Myocyte (in vitro differentiated cells): Measurements from ENCODE around the gene ZDHHC19. TPM values are rescaled to one million over a fixed set of nuclear protein-coding genes. Genes with fewer than 3 reads are reported as not detected.
"Not testable (repeated sequence)": the region's sequence is repeated elsewhere in the genome, so short reads cannot be mapped to it uniquely, and the experiment has no call there.

ENCODE experiments used
- DNase-seq: peaks from one replicate; pipeline ENCODE4 v3.0.0-alpha.2; 2012; ENCODE audit warnings: low read depth
- polyA plus RNA-seq: library from polyadenylated mRNA; unstranded; fragments of >200 nt; gene quantifications from one replicate; pipeline ENCODE4 v1.2.1, GENCODE V29; 2012; ENCODE audit warnings: missing spikeins
- total RNA-seq: library from RNA; depleted of rRNA; stranded (reverse); fragments of >200 nt; gene quantifications from 2 replicates; pipeline ENCODE4 v1.2.3, GENCODE V29; 2014

The ZDHHC19 gene, protein sequence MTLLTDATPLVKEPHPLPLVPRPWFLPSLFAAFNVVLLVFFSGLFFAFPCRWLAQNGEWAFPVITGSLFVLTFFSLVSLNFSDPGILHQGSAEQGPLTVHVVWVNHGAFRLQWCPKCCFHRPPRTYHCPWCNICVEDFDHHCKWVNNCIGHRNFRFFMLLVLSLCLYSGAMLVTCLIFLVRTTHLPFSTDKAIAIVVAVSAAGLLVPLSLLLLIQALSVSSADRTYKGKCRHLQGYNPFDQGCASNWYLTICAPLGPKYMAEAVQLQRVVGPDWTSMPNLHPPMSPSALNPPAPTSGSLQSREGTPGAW
- not detected in 2 replicates for total RNA-seq
- polyA plus RNA-seq = not detected

DNA sequence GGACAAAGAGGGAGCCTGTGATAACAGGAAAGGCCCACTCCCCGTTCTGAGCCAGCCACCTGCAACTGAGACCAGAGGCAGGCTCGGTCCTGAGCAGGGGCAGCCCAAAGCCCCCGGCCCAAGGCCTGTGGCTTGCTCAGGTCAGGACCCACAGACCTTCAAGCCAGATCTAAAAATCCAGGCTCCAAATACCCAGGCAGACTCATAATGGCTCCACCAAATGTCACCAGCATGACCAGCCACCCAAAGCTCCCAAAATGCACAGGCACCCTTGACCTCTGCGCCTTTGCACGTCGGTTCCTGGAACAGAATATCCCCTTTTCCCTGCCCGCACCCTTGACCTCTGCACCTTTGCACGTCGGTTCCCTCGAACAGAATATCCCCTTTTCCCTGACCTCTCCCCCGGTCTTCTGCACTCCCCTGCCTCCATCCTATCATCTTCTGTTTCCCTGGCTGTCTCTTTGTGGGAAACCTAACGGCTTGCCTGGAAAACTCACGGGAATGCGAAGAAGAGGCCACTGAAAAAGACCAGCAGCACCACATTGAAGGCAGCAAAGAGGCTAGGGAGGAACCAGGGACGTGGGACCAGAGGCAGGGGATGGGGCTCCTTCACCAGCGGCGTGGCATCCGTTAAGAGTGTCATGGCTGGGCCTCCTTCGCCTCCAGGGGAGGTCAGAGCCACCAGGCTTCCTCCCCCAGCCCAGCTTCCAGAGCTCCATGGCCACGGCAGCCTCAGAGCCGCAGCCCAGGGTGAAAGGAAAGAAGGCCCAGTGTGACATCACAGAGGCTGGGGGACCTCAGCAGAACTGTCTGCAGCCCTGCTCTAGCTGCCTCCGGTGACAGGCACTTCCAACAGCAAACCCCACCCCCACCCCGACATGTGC lies at the start of gene ZDHHC19:
Gene ZDHHC19 (minus strand): TSS at position 728 of the 884 bp plus-strand sequence. CDS start 85 bp downstream, at position 643.
- no peak for DNase-seq

GRCh38 chr3:196260784-196261183 lies 49.6 kb upstream of the ZDHHC19 start:
- no peak for DNase-seq

- DNase-seq = no peak
Measured at GRCh38 chr3:196255776-196256175, 44.6 kb upstream of the ZDHHC19 start.

DNA sequence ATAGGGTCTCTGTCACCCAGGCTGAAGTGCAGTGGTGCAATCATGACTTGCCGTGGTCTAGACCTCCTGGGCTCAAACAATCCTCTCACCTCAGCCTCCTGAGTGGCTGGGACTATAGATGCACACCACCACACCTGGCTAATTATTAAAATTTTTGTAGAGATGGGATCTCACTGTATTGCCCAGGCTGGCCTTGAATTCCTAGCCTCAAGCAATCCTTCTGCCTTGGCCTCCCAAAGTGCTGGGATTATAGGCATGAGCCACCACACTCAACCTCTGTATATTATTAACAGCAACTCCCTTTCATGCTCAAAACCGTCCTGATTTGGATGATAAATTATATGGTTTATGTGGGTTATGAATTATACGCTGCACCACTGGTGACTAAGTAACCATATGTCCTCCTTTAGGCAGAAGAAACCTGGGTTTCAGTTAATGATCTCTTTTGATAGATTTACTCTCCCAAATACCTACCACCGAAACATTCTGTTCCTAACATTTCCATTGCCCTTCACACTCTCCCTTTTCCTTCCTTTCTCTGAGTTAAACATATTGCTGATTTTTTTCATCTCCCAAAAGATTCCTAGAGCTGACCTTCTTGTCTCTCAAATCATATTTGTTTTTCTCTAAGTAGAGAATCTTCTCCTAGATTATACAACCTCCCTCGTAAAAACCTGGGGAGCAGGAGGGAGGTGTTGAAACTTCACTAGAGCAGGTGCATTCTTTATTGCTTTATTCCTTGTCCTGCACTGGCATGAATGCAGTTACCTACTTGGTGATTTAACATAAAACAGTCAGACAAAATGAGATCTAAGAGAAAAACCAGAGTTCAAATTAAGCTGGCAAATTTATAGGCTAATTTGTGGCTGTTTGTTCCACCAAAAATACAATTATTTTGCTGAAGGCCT lies 43.4 kb upstream of the ZDHHC19 start:
- no peak for DNase-seq

- DNase-seq = no peak
Measured at GRCh38 chr3:196251918-196252317, 40.7 kb upstream of the ZDHHC19 start.

- DNase-seq = peak; percentile 39
Measured at GRCh38 chr3:196246612-196247308, 35.6 kb upstream of the ZDHHC19 start.

GRCh38 chr3:196244166-196244565 lies 33.0 kb upstream of the ZDHHC19 start:
- DNase-seq = not testable (repeated sequence)

GRCh38 chr3:196241704-196242103 lies 30.5 kb upstream of the ZDHHC19 start:
- no peak for DNase-seq

GRCh38 chr3:196240424-196240823 lies 29.2 kb upstream of the ZDHHC19 start:
- no peak for DNase-seq

DNA sequence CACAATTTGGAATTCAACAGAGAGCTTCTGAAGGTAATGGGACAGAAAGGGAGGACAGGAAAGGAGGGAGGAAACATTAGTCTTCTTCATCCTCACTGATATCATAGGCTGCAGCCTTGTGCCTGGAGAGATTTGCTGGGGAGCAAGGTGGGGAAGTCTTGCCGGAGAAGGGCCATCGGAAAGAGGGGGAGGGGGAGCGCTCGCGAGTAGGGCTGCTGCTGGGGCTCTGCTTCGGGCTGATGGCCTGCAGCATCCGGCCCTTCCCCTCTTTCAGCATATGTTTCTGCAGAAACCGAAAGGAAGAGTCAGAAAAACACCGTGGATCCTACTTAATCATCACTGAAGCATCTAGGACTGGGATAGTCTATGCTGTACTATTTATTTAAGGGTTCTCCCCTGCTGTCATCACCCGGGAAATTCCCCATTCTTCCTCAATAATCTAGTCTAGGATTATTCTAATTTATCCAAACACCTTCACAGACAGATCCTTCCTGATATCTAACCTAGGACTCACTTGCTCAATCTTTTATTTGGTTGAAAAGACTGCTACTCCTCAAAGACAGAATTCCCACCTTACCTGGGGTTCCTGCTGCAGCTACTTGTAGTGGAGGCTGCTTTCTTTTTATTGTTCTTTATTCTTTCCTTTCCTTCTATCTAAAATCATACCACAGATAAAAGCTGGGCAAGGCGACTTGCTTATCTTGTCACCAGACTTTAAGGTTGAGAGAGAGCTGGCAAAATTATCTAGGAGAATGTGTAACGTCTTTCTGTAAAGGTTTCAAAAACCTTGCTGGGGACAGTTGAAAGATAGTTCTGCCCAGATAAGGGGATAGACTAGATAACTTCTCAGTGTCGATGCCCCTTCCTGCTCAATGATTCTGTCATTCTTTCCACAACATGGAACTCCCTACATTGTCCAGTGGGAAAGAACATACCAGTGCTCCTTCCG lies 27.7 kb upstream of the ZDHHC19 start:
- DNase-seq = no peak

DNA sequence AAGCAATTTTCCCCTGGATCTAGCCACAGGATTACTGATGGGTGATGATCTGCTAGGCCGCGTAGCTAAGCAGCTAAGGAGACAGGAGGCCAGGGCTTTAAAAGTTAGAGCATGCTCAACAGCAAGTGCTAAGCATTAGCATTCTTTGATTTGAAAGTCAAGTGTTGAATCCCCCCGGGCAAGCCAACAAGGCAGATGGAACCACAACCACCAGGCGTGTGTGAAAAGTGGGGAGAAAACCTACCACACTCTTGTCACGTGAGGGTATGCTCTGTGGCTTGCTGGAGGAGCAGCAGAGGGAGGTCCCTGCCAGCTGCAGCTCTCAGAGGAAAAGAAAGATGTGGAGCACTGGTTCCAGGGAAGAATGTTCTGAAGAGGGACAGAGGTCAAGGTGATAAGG lies 26.0 kb upstream of the ZDHHC19 start:
- DNase-seq = peak; percentile 24

DNA sequence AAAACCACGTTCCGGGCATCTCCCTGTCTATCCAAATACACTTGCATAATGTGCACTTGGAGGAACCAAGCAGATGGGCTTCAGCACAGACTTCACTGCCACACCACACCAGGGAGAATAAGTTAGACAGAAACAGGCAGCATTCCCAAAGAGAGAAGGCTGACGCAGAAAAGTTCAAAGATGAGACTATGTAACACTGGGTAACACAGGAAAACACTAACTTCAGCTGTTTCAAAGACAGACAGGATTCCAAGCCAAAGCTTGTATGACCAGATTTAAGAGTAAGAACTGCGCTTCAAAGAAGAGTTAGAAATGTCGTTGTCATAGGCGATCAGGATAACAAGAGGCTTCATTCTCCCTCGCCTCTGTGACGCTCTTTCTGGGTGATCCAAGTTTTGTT lies 25.0 kb upstream of the ZDHHC19 start:
- DNase-seq = no peak

GRCh38 chr3:196235452-196236122 lies 24.4 kb upstream of the ZDHHC19 start:
- no peak for DNase-seq

DNA sequence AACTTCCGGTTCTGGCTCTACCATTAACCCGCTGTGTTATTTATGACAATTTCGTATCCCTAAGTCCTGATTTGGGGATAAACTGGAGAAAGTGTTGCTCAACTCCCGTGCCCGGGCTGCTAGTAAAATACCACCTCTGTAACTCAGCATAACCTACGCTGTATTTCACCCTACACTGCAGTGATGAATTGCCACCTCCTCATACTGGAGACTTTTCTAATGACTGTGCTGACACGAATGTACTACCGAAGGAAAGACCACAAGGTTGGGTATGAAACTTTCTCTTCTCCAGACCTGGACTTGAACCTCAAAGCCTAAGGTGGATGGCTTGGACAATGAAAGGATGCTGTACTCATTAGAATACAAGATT lies 21.7 kb upstream of the ZDHHC19 start:
- DNase-seq = no peak

DNA sequence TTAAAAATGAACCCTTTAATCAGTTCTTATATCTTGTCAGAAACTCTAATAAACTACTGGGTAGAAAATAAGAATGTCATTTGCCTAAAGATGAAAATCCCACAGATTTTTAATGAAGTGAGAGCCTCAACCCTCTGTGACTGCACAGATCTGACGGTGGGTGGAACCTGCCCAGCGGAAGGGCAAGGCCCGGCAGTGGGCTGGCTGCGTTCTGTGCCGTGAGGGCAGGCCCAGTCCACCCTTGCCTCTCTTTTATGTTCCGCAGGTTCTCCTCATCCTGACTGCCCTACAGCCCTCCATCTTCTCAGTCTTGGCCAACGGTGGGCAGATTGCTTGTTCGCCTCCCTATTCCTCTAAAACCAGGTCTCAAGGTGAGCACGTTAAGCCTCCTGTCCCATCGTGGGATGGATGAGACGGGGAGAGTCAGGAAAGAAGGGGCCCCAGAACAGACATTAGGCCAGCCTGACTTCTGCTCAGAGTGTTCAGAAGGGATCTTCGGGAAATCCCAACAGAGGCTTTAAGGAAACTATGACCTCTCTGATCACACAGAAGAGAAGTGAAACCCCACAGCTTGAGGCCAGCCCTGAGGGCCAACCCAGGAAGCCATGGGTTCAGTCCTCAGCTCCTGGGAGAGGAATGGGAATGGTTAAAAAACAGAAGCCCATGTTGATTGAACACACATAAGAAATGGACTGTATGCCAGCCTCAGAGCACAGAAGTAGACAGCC lies 21.1 kb upstream of the ZDHHC19 start:
- no peak for DNase-seq

DNA sequence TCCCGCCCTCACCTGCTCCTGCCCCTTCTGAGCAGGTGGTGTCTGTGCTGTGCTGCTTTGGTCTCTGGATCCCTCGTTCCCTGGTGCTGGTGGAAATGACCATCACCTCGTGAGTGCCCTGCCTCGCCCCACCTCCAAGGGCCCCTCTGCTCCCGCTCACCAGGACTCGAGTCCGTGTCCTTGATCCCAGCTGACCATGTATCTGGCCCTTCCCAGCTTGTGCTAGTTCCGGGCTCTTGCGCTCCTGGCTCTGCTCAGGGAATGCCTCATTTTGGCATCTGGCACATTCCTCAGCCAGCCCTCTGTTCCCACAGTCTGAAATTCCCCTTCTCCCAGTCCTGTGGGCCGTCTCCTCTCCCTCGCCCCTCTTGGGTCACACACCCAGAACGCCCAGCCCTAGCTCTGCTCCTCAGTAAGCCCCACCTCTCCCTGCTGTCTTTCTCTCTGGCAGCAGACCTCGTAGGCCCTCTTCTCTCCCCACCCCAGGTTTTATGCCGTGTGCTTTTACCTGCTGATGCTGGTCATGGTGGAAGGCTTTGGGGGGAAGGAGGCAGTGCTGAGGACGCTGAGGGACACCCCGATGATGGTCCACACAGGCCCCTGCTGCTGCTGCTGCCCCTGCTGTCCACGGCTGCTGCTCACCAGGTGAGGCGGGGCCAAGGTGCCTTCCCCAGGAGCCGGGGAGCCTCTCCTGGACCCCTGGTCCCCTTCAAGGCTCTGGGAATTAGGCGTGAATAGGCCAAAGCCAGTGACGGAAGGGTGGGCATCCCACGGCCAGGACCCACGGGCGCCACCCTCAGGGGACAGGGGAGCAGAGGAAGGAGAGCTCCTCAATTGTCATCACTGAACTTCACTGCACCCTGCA lies 16.7 kb upstream of the ZDHHC19 start:
- DNase-seq = peak; percentile 81

DNA sequence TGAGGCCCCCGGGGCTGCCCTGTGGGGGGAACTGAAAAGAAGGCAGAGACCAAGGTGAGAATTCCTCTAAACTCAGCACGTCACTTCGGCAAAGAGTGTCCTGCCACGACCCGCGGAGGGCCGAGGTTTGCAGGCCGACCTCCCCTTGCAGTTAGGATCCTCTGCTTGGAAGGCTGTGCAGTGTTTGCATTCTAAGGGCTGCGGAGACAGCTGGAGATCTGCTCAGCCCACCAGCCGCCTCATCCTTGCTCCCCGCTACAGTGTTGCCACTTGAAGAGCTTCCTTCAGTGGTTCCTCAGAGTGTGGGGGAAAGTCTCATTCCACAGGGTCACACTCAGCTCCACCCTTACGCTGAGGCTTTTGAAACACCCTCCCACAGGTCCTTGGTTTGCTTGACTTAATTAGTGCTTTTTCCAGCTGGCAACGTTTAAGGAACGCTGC lies 15.9 kb upstream of the ZDHHC19 start:
- DNase-seq = no peak
